ENCODE results near the gene GRIP2. TPM values are rescaled to one million over a fixed set of nuclear protein-coding genes. Genes with fewer than 3 reads are reported as not detected.
"Not testable (repeated sequence)": the region's sequence is repeated elsewhere in the genome, so short reads cannot be mapped to it uniquely, and the experiment has no call there.

Gene GRIP2
- total RNA-seq, 1 experiment from 2014 or later = 0.77 TPM

DNA sequence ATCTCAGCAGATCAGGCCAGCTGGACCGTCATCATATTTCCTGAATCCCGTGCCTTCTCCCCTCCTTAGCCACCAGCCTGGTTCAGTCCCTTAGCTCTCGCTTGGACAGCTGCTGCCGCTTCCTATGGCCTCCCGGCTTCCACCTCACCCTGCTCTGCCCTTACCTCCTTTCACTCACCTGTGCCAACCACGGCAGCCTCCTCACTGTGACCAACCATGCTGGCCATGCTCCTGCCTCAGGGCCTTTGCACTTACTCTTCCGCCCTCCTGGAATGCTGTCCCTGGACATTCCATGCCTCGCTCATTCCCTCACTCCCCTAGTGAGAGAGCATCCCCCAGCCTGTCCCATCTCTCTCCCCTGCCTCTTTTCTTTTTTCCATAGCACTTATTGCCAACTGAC lies 19.2 kb downstream of the GRIP2 start:
- no peak for DNase-seq (ENCODE audit: low spot score)

DNA sequence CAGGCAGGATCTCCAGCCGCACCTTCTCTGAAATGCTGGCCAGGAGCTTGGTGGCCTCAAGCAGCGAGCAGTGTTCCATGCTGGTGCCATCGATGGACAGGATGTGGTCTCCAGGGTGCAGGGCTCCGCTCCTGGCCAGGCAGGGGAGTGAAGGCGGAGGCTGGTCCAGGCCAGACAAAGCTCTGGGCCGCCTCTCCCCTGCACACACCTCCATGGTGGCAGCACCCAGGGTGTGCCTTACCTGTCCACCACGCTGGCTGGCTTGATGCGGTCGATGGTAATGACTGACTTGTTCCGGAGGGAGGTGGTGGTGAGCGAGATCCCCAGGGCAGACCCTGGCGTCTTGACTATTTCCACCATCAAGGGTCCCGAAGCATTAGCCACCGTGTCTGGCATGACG lies 20.0 kb downstream of the GRIP2 start:
- DNase-seq (ENCODE audit: low spot score) = no peak

DNA sequence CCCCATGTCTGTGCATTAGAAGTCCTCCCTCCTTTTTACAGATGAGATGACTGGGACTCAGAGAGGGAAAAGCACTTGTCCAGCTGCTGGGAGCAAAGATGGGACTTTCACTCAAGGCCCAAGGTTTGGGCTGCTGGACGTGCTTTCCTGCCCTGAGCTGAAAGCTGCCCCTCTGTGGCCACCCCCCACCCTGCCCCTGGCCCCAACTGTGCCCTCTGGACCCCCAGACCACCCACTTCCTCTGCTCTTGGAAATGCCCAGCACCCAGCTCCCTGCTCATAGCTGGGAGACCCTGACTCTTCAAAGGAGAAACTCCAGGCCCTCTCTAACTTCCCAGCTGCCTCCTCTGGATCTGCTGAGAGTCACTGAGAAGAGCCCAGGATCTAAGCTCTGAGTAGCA lies 20.7 kb downstream of the GRIP2 start:
- DNase-seq (ENCODE audit: low spot score) = no peak

DNA sequence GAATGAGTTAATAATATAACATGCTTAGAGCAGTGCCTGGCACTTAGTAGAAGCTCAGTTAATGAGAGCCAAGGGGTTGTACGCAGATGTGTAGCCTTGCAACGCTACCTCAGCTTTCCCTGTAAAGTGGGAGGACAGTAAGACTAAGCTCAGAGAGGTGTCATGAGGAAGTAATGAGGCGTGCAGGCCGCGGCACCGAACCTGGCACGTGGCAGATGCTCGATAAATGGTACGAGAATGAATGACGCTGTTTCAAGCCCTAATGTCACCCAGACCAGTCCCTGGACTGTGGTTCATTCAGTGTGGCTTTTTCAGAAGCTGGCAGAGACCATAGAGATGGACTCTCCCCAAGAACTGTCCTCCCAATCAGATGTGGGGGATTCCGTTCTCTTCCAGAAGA lies 21.2 kb downstream of the GRIP2 start:
- no peak for DNase-seq (ENCODE audit: low spot score)

DNA sequence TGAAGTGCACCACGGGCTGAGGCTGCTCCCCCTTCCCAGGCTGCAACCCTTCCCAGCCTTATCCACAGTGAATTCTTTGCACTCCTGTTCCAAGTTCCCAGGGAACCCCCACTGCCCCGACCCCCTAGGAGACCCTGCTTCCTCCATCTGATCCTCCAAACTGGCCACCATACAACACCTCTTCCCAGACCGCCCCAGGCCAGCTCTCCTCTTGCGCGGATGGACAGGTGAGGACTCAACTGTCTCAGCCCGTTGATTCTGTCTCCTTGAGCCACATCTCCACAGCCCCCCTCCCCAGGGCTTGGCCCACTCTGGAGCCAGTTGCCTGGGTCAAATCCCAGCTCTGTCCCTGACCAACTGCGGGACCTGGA lies 21.7 kb downstream of the GRIP2 start:
- DNase-seq (ENCODE audit: low spot score) = no peak

DNA sequence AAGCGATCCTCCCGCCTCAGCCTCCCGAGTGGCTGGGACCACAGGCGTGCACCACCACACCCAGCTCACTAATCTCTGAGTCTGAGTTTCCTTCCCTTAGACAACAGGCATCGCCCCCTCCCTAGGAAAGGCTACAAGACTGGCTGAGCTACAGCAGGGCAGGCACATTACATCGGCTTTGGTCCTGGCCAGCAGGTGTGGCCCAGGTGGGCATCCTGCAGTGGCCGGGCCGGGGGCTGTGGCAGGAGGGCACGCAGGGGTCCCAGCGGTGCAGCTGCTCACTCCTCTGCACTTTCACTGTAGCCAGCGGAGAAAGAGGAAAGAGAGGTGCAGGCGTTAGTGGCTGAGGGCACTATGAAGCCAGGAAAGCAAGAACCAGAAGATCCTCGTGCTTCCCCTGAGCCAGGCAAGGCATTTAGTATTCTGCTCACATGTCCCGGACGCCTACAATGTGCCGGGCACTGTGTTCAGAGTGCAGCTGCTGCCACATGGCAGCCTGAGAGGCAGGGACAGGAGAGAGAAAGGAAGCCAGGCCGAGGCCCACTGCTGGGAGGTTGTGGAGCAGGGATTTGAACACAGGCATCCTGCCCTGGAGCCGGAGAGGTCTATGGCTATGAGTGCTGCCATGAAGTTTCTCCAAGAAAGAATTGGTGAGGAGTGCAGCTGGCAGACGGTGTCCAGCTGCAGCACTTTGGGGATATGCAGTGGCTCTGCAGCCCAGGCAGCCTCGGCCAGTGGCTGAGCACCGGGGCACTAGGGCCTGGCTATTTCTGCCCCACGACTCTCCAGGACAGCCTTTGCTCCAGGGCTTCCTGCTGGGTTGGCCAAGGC lies 22.3 kb downstream of the GRIP2 start:
- no peak for DNase-seq (ENCODE audit: low spot score)

DNA sequence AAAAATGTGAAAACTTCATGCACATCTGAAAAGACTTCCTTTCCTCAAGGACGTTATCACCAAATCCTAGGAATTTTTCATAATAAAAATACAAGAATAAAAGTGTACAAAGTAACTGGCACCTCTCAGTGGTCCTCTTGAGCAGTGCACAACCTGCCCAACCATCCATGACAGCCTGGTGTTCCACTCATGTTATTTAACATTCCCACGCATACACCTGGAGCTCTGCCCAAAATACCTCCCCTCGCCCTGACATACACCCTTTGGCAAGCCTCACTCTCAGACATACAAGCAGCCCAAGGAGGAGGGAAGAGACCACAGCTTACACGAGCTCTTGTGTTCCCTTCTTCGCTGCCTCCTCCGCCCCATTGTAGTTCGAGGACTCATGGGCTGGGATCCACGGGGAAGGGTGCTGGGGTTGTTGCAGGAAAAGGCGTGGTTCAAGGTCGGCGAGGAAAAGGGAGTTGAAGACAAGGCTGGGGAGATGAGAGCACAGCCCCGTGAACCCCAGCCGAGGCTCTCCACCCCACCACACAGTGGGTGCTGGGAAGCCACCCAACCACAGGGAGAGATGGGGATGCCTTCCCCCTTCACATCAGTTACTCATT lies 23.3 kb downstream of the GRIP2 start:
- DNase-seq (ENCODE audit: low spot score) = no peak

DNA sequence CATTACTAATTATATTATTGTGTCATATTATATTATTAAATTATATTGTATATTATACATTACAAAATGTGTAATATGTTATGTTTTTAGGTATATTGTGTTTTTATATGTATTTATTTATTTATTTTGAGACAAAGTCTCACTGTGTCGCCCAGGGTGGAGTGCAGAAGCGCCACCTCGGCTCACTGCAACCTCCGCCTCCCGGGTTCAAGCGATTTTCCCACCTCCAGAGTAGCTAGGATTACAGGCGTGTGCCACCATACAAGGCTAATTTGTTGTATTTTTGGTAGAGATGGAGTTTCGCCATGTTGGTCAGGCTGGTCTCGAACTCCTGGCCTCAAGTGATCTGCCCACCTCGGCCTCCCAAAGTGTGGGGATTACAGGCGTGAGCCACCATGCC lies 24.6 kb downstream of the GRIP2 start:
- not testable (repeated sequence) for DNase-seq (ENCODE audit: low spot score)

DNA sequence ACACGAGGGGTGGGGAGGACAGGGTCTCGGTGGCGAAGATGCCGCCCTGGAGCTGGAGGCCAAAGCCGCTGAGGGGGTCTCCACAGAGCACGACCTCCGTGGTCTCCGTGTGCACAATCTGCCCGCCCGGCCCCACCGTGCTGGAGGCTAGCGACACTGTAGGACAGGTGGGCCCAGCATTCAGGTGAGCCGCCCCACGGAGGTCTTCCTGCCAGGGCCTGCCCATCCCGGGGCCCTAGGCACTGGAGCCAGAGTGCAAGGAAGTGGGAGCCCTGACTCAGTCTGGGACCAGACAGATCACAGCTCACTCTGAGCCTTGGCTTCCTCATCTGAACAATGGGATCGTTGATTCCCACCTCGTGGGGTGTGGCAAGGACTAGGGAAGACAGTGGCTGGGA lies 25.8 kb downstream of the GRIP2 start:
- DNase-seq (ENCODE audit: low spot score) = no peak

DNA sequence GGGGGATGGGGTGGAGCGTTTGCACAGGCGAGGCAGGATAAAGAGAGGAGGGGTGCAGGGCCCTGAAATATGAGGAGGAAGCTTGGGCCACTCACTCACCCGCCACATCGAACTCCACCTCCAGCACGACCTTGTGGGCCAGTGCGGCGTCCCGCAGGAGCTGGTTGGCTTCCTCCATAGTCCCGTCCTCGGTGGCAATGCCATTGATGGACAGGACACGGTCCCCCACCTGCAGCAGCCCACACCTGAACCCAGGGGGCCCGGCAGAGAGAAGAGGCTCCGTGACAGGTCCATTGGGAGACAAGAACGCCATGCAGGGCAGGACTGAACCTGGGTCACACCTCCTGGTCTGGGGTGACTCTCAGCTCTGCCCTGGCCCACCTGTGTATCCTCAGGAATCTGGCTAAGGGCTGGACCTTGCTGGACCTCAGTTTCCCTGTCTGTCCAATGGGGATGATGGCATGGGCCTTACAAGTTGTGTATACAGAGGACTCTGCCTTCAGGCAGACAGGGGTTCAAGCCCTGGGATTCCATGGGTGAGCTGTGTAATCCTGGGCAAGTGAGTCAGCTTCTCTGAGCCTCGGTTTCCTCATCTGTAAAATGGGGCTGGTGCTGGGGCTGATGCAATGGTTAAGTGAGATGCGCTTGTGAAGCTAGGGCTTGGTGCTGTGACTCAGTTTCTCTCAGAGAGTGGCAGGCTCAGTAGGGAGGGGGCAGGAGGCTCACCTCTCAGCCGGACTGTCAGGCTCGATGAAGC lies 26.4 kb downstream of the GRIP2 start:
- DNase-seq (ENCODE audit: low spot score) = no peak

DNA sequence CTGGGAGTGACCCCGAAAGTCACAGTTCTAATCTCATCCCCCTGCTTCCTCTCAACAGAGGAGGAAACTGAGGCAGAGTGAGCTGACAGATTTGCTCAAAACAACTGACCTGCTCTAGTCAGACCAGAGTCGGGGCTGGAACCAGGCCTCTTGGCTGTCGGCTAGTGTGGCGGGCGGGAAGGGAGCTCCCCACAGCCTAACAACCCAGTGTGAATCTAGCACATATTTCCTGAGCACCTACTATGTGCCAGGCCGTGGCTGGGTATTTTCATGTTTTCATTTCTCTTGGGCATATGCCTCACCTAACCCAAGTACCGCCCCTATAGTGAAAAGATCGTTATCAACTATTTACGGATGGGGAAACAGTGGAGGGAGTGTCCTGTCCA lies 27.2 kb downstream of the GRIP2 start:
- DNase-seq (ENCODE audit: low spot score) = no peak

DNA sequence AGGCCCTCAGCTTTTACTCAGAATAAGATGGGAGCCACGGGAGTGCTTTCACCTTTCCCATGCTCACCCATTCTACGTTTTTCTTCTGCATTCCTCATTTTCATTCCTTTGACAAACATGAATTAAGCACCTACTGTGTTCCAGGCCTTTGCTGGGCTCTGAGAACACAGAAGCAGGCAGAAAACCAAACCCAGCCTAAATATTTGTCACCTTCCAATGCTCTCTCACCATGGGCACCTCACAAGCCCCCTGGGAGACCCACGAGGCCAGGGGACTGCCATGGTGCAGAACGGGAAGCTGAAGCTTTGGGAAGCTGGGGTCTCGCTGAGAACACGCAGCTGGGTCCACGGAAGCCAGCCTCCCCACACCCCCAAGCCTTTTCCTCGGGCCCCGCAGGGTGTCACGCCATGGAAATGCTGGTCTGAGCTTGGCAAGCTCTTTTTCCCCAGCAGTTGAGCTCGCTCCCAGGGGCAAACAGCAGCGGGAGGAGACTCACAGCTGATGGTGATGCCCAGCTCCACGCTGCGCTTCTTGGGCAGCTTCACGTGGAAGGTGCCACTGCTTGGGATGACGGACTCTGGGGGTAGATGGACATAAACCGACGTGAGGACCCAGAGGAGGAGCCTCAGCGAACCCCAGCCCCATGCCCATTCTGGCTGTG lies 27.7 kb downstream of the GRIP2 start:
- no peak for DNase-seq (ENCODE audit: low spot score)

DNA sequence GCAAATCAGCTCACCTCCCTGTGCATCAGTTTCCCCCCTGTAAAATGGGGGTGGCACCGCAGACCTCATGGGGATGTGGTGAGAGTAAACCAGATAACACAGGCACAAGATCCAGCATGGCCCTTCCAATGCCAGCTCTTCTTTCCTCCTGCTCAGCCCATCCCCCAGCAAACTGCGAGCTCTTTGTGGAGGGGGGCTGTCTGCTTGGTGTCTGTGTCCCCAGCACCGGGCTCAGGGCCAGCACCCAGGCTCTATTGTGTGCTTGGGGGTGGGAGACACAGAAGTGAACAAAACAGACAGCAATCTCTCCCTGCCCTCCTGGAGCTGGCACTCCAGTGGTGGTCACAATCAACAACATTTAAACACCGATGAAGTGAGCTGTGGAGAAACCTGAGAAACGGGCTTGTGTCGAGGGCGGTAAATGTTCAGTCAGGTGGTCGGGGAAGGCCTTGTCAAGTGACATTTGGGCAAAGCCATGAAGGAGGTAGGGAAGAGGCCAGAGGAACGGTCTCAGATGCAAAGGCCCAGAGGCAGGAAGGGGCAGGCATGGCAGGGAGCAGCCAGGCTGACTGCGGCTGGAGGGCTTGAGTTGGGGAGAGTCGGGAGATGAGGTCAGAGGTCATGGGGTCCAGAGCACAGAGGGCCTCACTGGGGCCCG lies 28.4 kb downstream of the GRIP2 start:
- no peak for DNase-seq (ENCODE audit: low spot score)

DNA sequence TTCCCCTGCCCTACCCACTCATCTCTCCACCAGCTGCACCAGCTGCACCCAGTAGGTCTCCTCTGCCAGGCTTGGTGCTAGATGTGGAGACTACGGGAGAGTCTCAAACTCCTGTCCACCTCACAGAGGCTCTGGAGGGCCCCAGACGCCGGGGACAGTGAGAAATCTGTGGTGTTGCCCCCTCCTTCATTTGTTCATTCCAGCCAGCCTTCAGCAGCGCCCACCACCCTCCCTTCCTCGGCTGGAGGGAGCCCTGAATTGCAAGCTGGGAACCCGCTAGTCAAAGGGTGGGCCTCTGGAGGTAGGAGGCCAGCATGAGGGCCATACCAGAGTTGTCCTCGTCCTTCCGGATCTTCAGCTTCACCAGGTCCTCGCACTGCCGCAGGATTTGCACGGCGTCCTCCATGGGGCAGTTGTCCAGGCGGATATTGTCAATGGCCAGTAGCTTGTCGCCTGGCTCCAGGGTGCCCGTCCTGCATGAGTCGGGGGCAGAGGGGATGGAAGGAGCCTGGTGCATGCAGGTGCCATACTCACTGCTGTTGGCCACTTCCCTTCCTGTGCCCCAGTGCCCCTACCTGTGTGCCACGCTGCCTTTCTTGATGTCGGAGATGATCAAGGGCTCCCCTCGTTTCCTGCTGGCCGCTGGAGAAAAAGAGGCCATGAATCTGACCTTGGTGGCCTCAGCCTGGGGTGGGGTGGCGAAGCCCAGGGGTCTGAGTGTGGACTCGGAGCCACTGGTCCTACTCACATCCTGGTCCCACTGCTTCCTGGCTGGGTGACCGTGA lies 29.1 kb downstream of the GRIP2 start:
- DNase-seq (ENCODE audit: low spot score) = no peak

DNA sequence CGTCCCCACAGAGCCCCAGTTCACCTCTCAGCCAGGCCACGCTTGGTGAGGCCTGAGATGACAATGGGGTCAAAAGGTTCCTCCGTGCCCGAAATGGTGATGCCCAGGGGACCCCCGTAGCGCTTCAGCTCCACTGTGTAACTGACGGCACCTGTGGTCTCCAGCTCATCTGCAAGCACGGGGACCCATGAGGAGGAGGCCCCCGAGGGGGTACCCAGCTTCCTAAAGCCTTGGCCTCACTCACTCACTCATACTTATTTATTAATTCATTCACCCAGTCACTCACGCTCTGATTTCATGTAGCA lies 30.4 kb downstream of the GRIP2 start:
- no peak for DNase-seq (ENCODE audit: low spot score)

DNA sequence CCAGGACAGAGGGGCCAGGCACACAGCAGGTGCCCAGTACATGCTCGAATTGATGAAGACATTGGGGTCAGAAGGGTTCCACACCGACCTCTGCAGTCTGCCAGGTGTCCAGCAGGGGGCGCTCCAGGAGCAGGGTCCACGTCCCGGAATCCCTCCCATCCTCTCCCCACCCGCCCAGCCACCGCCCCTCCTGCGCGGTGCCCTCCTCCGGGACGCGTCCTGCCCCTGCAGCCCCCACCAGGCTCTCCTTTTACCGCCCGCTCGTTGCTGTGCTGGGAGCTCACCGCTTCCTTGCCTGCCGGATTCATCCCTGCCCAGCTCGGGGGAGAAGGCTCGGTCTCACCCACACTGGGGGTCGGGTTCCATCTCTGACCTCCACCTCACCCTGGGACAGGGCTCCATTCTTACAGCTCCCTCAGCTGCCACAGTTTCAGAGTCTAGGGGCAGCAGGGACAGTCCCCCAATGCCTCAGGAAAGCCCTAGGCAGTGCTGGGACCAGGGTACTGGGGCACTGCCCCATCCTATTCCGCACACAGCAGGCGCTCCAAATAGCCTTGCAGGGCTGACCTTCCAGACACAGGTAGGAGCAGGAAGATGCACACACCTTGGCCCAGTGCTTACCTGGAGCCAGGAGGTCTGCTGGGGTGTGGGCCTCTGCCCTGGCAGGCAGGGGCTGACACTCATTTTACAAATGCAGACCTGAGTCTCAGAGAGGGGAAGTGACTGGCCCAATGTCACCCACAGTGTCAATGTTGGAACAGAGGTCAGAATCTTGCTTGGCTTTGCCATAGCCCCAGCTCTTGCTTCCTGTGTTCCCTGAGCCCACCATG lies 31.0 kb downstream of the GRIP2 start:
- no peak for DNase-seq (ENCODE audit: low spot score)

DNA sequence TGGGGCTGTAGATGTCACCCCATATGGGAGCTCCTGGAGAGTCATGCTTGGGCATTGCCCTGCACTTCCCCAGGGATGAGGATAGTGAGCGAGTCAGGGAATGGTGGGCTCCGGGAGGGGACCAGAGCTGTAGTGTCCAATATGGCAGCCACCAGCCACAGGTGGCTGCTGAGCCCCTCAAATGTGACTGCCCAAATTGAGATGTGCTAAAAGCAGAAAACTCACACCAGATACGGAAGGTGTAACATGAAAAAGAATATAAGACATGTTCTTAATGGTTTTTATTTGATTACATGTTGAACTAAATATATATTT lies 31.7 kb downstream of the GRIP2 start:
- DNase-seq (ENCODE audit: low spot score) = no peak

DNA sequence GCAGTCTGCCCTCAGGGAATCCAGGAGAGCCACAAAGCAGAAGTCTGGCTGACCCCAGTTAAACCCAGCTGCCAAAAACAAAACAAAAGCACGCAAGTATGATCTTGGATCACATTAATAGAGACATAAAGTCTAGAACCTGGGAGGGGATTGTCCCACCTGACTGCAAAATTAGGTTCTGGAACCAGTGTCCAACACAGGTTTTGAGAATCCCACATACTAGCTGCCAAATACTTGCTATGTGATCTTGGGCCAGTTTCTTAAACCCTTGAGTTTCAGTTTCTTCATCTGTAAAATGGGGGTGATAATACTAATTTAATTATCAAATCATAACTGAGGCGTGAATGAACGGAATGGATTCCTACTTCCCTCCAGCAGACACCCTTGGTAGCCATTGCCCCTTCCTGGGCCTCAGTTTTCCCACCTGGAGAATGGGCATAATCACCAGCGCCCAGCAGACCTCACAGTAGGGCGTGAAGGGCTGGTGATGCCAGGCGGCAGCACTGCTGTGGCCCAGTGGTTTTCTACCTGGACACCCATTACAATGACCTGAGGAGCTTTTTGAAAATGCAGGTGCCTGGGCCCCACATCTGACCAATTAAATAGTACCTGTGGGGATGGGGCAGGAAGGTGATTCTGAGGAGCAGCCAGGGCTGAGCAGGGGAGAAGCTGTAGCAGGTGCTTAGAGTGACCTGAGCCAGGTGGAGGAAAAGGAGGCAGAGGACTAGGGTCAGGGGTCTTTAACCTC lies 32.2 kb downstream of the GRIP2 start:
- DNase-seq (ENCODE audit: low spot score) = no peak

DNA sequence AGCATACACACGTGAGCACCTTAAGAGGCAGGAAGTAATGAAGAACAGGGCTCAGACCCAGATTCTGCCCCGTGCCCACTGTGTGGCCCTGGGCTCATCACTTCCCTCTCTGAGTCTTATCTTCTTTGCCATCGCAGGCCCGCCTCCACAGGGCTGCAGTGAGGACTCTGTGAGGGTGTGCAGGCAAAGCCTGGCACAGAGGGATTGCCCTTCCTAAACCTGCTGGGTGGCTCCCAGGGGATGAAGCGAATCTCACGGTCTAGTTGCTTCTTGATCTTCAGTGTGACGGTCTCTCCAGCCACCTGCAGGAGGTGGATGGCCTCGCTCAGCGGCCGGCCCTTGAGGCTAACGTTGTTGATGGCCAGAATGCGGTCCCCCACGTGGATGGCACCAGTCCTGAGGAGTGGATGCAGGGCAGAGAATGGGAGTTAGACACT lies 32.8 kb downstream of the GRIP2 start:
- DNase-seq (ENCODE audit: low spot score) = no peak

All from H4 (cell line).